Heart right ventricle (tissue), 12 donors: Measurements from ENCODE around the gene ZNF629. TPM values are rescaled to one million over a fixed set of nuclear protein-coding genes. Genes with fewer than 3 reads are reported as not detected.

Experiments
- polyA plus RNA-seq, 2 donors: library from polyadenylated mRNA; stranded (reverse); fragments of 200-250 nt; gene quantifications; one replicate each; pipeline ENCODE4 v1.2.3, GENCODE V29; 2013
- total RNA-seq, 10 donors: library from RNA; stranded (reverse); fragmentation: NEBNext Ultra II Directional in 3 of 10; extraction: Animal tissue kit (Norgen Biotek cat#: 25700) in 3 of 10; gene quantifications; one replicate each; pipeline versions ENCODE4 v1.2.1 to v1.2.4, GENCODE V29; 2021 to 2023
- donor health status: ischemic (EF 13 %, LVEDD 7.1; RV severe dilation, severe dysfunction).
- donor health status: healthy with polysubstance abuse.
- donor health status: DM: no; HTN: yes; CAD: no.
- donor health status: DM: no; HTN: no; CAD: no.
- donor health status: ischemic (EF 25% LVEDD 6.9; RV normal size, moderate dysfunction).
- donor health status: ischemic (EF 25% LVEDD 5.7; RV mildly dilated, moderate dysfunction).
- donor health status: healthy.
- donor health status: nonischemic (EF 11% LVEDD 7.7; RV severe dilation, severe dysfunction).
- donor health status: DM: yes; HTN: yes; CAD: no.
- donor health status: PGD.
- donor health status: ischemic (EF 29% LVEDD 5.4; RV normal size, mild dysfunction).
- donor health status: nonischemic (EF 23%, LVEDD 6.1; RV moderate dilation, normal function).

The ZNF629 gene
- total and polyA plus RNA-seq, 12 donors, result 7.3 to 35.5 (median 26.2) TPM

Other genes with a start within 250 kb of the ZNF629 start
- gene ZNF764, start 228.8 kb downstream of the ZNF629 start, total RNA-seq, result 10 to 100 TPM in 5 of 10 donors, 1 to 10 TPM in 5; 6.3 to 15.3 (median 10.3) TPM
- 10 to 100 TPM in 1 of 2 donors, 1 to 10 TPM in 1; 5.6 to 11.7 TPM for gene ZNF764, start 228.8 kb downstream of the ZNF629 start, polyA plus RNA-seq
- 10 to 100 TPM in 7 of 10 donors, 1 to 10 TPM in 3; 6.3 to 16.2 (median 12.4) TPM for gene ZNF688, start 215.5 kb downstream of the ZNF629 start, total RNA-seq
- gene ZNF688, start 215.5 kb downstream of the ZNF629 start, polyA plus RNA-seq, result 10 to 100 TPM in 1 of 2 donors, 1 to 10 TPM in 1; 9.3 to 23.8 TPM
- 1 to 10 TPM; 2.8 to 8.4 (median 5.4) TPM for gene ZNF785, start 201.5 kb downstream of the ZNF629 start, total RNA-seq
- 1 to 10 TPM; 3.0 to 7.4 TPM for gene ZNF785, start 201.5 kb downstream of the ZNF629 start, polyA plus RNA-seq
- 1 to 10 TPM; 4.0 to 7.4 (median 5.6) TPM for gene ZNF689, start 176.8 kb downstream of the ZNF629 start, total RNA-seq
- gene ZNF689, start 176.8 kb downstream of the ZNF629 start, polyA plus RNA-seq, result 1 to 10 TPM; 2.7 to 3.1 TPM
- 10 to 100 TPM in 9 of 10 donors, 1 to 10 TPM in 1; 9.9 to 23.9 (median 16.7) TPM for gene PRR14, start 136.2 kb downstream of the ZNF629 start, total RNA-seq
- gene PRR14, start 136.2 kb downstream of the ZNF629 start, polyA plus RNA-seq, result 10 to 100 TPM; 26.8 to 58.1 TPM
- 10 to 100 TPM; 24.6 to 38.5 (median 27.5) TPM for gene FBRS, start 128.8 kb downstream of the ZNF629 start, total RNA-seq
- 10 to 100 TPM; 30.5 to 40.2 TPM for gene FBRS, start 128.8 kb downstream of the ZNF629 start, polyA plus RNA-seq
- gene SRCAP, start 88.0 kb downstream of the ZNF629 start, total RNA-seq, result 10 to 100 TPM; 40.1 to 60.6 (median 46.7) TPM
- 10 to 100 TPM in 1 of 2 donors, 1 to 10 TPM in 1; 2.6 to 26.3 TPM for gene SRCAP, start 88.0 kb downstream of the ZNF629 start, polyA plus RNA-seq
- gene PHKG2, start 38.8 kb downstream of the ZNF629 start, total RNA-seq, result 10 to 100 TPM; 12.1 to 21.3 (median 15.0) TPM
- 10 to 100 TPM; 29.1 to 40.7 TPM for gene PHKG2, start 38.8 kb downstream of the ZNF629 start, polyA plus RNA-seq
- gene CFAP119, start 25.1 kb downstream of the ZNF629 start, total RNA-seq, result 1 to 10 TPM in 5 of 10 donors, under 1 TPM in 5; 0.44 to 2.2 (median 0.90) TPM
- 1 to 10 TPM; 1.9 to 2.3 TPM for gene CFAP119, start 25.1 kb downstream of the ZNF629 start, polyA plus RNA-seq
- gene RNF40, start 24.9 kb downstream of the ZNF629 start, total RNA-seq, result 10 to 100 TPM; 33.0 to 69.9 (median 42.6) TPM
- gene RNF40, start 24.9 kb downstream of the ZNF629 start, polyA plus RNA-seq, result 10 to 100 TPM; 40.2 to 50.2 TPM
- gene BCL7C, start 106.9 kb upstream of the ZNF629 start, total RNA-seq, result 10 to 100 TPM; 24.2 to 31.3 (median 27.0) TPM
- gene BCL7C, start 106.9 kb upstream of the ZNF629 start, polyA plus RNA-seq, result 10 to 100 TPM; 30.5 to 68.8 TPM
- gene CTF1, start 109.4 kb upstream of the ZNF629 start, total RNA-seq, result 10 to 100 TPM in 9 of 10 donors, 1 to 10 TPM in 1; 8.6 to 28.2 (median 19.9) TPM
- gene CTF1, start 109.4 kb upstream of the ZNF629 start, polyA plus RNA-seq, result 10 to 100 TPM in 1 of 2 donors, 1 to 10 TPM in 1; 6.5 to 10.4 TPM
- 1 to 10 TPM; 4.1 to 8.7 (median 5.8) TPM for gene FBXL19, start 136.4 kb upstream of the ZNF629 start, total RNA-seq
- gene FBXL19, start 136.4 kb upstream of the ZNF629 start, polyA plus RNA-seq, result 10 to 100 TPM in 1 of 2 donors, 1 to 10 TPM in 1; 5.4 to 14.1 TPM
- gene ORAI3, start 161.9 kb upstream of the ZNF629 start, total RNA-seq, result 10 to 100 TPM in 8 of 10 donors, 1 to 10 TPM in 2; 7.8 to 19.8 (median 11.4) TPM
- gene ORAI3, start 161.9 kb upstream of the ZNF629 start, polyA plus RNA-seq, result 10 to 100 TPM; 10.1 to 15.4 TPM
- gene SETD1A, start 170.5 kb upstream of the ZNF629 start, total RNA-seq, result 10 to 100 TPM in 2 of 10 donors, 1 to 10 TPM in 8; 7.5 to 11.4 (median 9.2) TPM
- 10 to 100 TPM in 1 of 2 donors, 1 to 10 TPM in 1; 5.8 to 11.2 TPM for gene SETD1A, start 170.5 kb upstream of the ZNF629 start, polyA plus RNA-seq
- gene HSD3B7, start 198.0 kb upstream of the ZNF629 start, total RNA-seq, result 10 to 100 TPM in 1 of 10 donors, 1 to 10 TPM in 9; 3.3 to 13.3 (median 5.3) TPM
- gene HSD3B7, start 198.0 kb upstream of the ZNF629 start, polyA plus RNA-seq, result 10 to 100 TPM in 1 of 2 donors, 1 to 10 TPM in 1; 6.8 to 12.2 TPM
- gene STX1B, start 223.4 kb upstream of the ZNF629 start, total RNA-seq, result 1 to 10 TPM in 6 of 10 donors, under 1 TPM in 4; 0.20 to 2.3 (median 1.1) TPM
- under 1 TPM; 0.07 to 0.29 TPM for gene STX1B, start 223.4 kb upstream of the ZNF629 start, polyA plus RNA-seq
- 10 to 100 TPM; 31.8 to 53.8 (median 38.6) TPM for gene STX4, start 246.4 kb upstream of the ZNF629 start, total RNA-seq
- gene STX4, start 246.4 kb upstream of the ZNF629 start, polyA plus RNA-seq, result 10 to 100 TPM; 76.9 to 89.2 TPM